ENCODE data around the gene GNAQ.
"Not testable (repeated sequence)": the region's sequence is repeated elsewhere in the genome, so short reads cannot be mapped to it uniquely, and the experiment has no call there.

GNAQ gene

DNA sequence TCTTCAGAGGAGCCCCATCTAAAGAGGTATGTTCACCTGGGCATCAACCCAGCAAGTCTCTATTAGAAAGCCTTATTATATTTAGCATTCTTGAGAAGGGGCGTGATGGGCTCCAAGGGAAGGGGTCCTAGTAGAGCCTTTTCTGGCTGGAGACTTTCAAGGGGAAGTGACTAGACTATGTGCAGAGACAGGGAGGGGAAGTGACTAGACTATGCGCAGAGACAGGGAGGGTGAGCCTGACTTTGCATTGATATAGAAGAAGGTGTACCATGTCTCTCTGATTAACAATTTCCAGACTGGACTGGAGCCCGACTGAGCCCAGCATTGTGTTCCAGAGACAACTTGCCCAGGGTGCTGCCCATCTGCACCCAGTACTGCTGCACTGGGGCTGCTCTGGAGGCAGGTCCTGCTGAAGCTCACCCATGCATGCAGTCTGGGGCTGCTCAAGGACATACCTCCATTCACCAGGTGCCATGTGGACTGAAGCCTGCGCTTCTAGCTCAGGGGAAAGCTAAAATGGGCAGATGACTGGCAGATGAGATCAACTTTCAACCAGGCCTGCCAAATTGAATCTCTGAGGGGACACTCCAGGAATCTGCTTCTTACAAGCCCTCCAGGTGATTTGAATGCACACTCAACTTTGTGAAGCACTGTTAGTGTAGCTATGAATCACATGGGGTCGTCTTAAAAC, 300.5 kb downstream of the GNAQ start:
- H3K4me3 ChIP-seq (ENCODE audit: low read depth, low read length), result no peak overlapping the region
- no peak for DNase-seq (ENCODE audit: low read depth)

DNA sequence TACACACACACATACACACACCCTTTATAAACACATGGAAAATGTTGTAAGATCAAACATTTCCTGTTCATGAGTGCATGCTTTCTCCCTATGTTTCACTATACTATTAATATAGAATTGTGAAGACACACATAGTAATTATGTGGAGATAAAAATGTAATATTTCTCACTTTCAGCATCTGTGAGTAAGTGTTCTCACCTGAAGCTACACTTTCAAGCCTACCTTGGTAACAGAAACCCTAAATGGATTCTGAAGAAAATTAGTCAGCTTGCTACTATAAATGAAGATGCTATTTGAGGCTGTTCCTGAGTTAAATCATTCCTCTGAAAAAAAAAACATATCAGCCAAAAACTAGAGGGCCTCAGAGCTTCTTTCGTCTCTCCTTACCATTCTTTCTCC, 302.4 kb downstream of the GNAQ start:
- no peak overlapping the region for H3K4me3 ChIP-seq (ENCODE audit: low read depth, low read length)
- no peak for DNase-seq (ENCODE audit: low read depth)

DNA sequence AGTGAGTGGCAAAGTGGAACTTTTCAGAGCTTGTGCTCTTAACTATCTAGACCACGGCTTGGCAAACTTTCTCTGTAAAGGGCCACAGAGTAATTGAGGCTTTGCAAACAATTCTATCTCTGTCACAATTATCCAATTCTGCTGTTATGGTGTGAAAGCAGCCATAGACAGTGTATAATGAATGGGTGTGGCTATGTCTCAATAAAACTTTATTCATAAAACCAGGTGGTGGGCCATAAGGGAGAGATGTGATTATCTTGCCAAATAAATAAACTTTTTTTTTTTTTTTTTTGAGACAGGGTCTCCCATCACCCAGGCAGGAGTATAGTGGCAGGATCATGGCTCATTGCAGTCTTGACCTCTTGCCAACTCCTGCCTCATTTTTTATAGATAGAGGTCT, 304.8 kb downstream of the GNAQ start:
- no peak overlapping the region for H3K4me3 ChIP-seq (ENCODE audit: low read depth, low read length)
- DNase-seq (ENCODE audit: low read depth), result no peak

DNA sequence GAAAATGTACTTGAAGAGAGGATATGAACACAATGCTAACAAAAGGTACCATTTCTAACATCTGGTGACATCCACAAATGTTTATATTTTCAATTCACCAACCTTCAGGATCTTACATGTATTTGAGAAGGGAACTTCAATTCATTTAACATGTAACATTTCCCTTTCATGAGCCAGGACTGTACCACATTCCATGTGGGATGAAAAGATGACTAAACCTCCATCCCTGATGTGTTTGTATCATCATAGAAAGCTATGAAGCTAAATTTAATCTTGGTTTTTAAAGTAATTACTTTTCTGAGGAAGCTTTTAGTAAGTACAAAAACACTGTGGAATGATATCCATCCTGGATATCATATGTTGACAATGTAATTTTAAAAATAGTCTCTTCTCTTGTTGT, 305.3 kb downstream of the GNAQ start:
- no peak overlapping the region for H3K4me3 ChIP-seq (ENCODE audit: low read depth, low read length)
- no peak for DNase-seq (ENCODE audit: low read depth)

DNA sequence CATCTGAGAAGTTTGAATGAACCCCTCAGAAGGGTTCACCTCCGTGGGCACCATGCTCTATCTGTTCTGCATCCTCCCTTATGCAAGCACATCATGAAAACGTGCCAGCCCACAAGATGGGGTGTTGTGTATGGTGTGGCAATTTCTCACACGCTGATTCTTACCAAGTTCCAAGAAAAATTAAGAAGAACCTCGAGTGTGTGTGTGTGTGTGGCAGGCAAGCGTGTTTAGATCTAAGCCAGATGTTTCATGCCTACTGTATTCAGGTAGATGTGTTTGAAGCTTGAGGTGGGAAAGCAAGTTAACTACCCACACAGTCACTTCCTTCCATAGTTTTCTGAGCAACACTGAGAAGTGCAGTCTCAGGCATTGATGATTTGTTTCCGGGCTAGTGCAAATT, 305.8 kb downstream of the GNAQ start:
- no peak for DNase-seq (ENCODE audit: low read depth)
- no peak overlapping the region for H3K4me3 ChIP-seq (ENCODE audit: low read depth, low read length)

DNA sequence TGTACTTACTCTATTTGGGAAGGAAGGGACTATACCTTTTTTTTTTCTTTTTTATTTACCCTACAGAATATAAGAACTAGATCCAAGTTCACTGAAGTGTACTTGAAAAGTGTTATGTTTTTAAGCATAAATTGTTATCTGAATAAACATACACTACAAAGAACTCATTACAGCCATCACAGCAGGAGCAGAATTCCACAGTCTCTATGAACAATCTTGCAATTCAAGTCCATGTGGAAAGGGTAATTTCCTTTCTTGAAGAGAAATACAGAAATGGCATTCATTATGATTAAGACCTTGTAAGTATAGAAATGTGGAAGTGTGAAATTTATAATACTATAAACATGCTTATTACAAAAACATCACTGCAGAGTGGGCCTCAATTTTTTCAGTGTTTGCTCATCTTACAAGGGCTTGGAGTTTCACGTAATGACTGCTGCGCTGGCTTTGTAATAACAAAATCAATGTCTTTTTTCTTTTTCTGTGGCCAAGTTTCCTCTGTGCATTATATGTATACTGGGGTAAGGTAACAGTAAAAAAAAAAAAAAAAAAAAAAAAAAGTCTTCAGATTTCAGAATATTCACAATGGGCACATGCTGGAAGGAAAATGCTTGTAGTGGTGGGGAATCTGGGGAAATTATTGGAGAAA, 306.4 kb downstream of the GNAQ start:
- no peak overlapping the region for H3K4me3 ChIP-seq (ENCODE audit: low read depth, low read length)
- DNase-seq (ENCODE audit: low read depth), result no peak

DNA sequence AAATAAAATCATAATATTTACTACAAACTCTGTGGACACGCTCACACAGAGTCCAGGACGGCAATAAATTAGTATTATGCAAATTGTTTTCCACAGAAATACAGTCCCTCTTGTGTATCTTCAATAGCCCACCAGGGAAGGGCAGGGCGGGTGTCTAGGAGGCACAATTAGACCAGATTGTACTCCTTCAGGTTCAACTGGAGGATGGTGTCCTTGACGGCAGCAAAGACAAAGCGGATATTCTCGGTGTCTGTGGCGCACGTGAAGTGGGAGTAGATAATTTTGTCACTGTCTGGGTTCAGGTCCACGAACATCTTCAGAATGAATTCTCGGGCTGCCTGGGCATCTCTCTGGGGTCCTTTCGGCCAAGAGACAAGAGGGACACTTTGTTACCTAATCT, 310.5 kb downstream of the GNAQ start:
- DNase-seq (ENCODE audit: low read depth); H3K4me3 ChIP-seq (ENCODE audit: low read depth, low read length): not testable (repeated sequence)

DNA sequence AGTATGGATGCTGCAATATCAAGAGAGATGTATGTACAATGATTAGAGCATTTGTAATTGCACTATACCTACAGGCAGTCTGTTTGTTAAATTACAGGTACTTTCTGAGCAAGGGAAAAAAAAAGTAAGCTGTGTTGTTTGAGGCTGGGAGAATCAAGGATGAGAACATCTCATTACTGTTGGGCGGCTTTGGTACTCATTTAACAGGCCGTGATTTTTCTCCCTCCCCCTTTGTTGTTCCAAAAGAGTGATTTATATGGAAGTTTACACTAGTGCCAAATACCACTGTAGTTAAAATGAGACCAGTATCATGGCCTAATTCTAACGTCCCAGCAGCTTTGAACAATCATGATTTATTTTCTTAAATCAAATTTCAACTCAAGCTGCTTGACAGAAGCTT, 312.3 kb downstream of the GNAQ start:
- no peak for DNase-seq (ENCODE audit: low read depth)
- H3K4me3 ChIP-seq (ENCODE audit: low read depth, low read length), result no peak overlapping the region

DNA sequence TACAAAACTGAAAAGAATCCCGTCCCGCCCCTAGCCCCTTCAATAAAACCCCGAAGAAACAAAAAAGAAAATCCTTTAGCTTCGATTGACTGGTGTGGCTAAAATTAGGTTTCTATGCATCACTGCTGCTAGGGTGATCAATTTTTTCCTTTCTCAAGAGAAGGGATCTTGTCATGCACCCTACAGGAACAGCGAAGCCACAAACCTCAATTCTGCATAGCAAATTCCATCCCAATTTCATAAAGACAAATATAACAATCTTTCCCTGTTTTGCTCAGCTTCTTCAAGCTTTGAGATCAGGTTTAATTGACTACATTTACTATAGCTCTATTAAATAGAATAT, 313.3 kb downstream of the GNAQ start:
- DNase-seq (ENCODE audit: low read depth); H3K4me3 ChIP-seq (ENCODE audit: low read depth, low read length): not testable (repeated sequence)

DNA sequence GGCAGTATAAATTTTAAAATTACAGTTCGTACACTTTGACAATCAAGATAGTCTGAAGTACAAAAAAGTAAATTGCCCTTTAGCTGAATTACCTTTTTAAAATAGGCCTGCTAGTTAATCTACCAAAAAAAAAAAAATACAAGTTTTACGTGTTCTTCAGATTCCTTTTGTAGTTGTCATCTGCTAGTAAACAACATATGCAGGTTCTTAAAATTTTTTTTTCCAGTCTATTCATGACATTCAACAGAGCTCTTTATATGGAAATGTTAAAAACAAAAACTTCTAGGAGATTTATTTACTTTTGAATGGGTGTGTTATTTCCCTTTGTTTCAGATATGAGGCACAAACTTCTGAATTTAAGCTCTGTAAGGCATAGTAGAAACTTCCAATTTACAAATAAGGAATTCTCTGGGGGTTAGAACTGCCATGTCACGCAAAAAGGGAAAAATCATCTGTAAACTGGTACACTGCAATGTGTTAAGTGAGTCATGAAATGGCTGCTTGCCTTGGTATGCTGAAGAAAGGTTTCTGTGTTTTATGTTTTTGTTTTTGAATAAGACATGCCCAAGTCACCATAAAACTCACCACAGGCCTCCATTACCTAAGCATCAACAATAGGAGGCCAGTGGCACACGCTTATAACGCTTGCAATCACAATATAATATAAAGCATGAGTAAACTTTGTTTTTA, 313.9 kb downstream of the GNAQ start:
- peak; percentile 75 for DNase-seq (ENCODE audit: low read depth)

DNA sequence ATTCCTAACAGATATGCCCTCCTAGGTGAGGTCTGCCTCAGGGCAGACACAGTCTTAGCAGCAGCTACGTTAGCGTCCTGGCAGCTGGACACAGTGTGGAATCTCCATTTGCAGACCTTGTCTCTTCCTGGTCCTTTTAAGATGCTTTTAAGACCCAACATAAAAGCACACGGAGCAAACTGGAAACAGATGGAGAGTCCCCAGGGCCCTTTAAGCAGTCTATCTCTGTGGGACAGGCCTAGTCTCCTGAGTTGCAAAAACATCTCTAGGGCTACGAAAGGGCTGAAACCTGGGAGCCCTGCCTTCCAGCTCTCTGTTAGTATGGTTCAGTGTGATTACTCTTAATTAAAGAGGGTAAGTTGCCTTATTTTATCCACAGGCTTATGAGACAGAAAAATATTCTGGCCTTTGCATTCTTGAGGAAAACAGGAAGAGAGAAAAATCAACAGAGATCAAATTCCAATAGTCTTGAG, 317.5 kb downstream of the GNAQ start:
- H3K4me3 ChIP-seq (ENCODE audit: low read depth, low read length), result no peak overlapping the region
- no peak for DNase-seq (ENCODE audit: low read depth)

More for the DNA sequence above, 313.9 kb downstream of the GNAQ start:
- not testable (repeated sequence) for H3K4me3 ChIP-seq (ENCODE audit: low read depth, low read length)

DNA sequence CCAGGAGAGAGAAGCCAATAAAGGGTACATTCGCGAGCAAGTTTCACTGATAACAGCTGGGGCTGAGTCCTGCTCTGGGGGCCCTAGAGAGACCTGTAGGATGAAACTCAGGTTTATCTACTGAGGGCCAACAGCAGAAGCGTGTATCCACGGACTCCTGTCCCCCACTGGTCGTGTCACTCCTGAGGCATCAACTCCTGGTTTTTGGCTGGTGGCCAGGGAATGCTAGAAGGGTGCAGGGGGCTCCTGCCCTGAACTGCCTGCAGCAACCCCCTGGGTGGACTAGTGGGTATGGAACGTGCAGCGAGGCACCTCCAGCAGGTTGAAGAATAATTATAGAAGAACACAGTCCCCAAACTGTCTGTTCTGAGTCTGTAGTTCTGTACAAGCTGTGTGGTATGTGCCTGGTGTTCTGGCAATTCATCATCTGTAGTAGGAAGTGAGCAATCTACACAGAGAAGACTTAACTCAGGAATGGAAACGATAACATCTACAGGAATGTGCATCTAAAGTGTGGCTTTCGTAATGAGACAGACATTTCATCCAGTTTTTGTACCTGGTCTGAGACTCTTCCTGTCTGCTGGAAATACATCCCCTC, 319.0 kb downstream of the GNAQ start:
- no peak overlapping the region for H3K4me3 ChIP-seq (ENCODE audit: low read depth, low read length)
- peak; percentile 73 for DNase-seq (ENCODE audit: low read depth)

DNA sequence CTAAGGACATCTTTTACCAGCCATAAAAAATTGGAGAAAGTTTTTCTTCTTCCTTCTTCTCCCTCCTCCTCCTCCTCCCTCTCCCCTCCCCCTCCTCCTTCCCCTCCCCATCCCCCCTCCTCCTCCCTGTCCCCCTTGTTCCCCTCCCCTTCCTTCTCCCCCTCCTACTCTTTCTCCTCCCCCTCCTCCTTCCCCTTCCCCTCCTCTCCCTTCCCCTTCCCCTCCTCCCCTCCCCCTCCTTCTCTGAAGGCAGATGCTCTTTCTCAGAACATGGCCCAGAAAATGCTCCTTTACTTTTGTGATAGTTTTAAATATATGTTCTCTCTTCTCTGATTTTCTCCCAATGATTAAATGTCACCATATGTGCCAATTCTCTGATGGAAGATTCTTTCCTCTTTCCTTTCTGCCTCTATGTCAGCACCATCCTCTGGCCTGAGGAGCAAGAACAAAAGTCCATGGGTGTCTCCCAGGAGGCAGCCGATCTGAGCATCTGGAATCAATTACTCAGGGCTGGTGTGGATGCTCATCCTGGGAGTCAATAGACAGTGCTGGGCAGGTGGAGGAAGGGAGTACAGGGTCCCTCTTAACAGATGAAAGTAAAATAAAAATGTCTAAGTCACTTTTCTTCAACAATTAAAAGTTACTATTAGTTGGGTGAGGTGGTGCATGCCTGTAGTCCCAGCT, 320.5 kb downstream of the GNAQ start:
- no peak overlapping the region for H3K4me3 ChIP-seq (ENCODE audit: low read depth, low read length)

DNA sequence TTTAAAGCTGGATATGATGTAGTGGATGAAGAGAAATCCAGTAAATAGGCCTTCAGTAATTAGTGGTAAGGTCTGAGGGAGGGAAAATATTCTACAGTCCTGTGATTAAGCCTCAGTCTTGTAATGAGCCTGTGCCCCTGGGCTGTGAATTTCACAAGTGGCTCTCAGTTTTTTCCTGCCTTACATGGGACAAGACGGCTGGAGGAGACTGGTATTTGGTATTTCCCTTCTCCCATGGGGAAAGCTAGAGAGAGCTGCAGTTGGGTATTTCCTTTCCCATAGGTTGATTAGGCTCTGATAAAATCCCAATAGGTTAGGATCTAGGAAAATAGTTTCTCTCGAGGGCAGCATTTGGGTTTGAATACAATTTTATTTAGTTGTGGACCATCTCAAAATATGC, 321.3 kb downstream of the GNAQ start:
- no peak overlapping the region for H3K4me3 ChIP-seq (ENCODE audit: low read depth, low read length)
- no peak for DNase-seq (ENCODE audit: low read depth)

More for the DNA sequence above, 320.5 kb downstream of the GNAQ start:
- DNase-seq (ENCODE audit: low read depth), result no peak

DNA sequence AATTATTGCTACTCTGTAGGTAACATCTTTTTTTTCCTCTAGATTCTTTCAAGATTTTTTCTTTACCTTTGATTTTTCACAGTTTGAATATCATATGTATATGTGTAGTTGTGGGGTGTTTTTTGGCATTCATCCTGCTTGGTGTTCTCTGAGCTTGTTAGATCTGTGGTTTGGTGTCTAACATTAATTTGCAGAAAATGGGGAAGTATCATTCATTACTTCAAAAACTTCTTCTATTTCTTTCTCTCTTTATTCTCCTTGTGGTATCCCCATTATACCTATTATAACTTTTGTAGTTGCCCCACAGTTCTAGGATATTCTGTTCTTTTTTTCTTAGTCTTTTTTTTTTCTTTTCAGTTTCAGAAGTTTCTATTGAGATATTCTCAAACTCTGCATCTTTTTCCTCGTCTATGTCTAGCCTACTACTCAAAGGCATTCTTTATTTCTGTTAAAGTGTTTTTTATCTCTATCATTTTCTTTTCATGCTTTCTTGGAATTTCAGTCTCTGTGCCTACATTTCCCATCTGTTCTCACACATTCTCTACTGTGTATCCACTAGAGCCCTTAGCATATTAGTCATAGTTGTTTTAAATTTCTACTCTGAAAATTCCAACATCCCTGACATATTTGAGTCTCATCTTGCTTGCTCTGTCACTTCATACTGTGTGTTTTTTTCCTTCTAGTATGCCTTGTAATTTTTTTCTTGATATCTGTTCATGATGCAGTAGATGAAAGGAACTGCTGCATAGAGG, 323.4 kb downstream of the GNAQ start:
- H3K4me3 ChIP-seq (ENCODE audit: low read depth, low read length), result no peak overlapping the region
- peak; percentile 31 for DNase-seq (ENCODE audit: low read depth)

DNA sequence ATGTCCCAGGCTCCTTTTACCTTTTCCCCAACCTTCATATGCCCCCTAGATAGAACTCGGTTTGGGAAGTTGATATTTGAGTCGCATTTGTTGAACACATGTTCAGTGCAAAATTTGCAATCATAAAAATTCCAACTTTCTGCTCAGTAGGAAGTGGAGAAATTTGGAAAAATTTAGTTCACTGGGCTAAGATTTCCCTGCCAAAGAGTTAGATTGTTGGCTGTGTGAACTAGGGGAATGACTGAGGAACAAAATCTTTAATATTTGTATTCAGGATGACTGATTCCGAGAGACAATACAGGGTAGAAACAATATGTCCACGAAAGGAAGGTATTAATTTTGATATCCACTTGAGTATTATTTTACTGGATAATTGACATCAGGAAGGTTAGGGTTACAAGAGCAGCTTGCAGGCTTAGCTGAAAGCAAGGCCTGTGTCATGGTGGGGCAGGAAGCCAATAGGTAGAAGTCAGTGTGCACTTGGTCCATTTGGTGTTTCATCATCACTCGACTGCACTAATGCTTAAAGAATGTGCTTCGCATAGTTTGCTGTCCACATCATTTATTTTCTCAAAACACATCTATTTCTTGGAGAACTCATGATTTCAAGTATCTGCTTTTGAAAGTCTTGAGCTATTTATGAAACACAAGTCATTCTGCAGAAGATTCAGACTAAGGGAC, 324.1 kb downstream of the GNAQ start:
- no peak overlapping the region for H3K4me3 ChIP-seq (ENCODE audit: low read depth, low read length)
- DNase-seq (ENCODE audit: low read depth), result peak; percentile 96

DNA sequence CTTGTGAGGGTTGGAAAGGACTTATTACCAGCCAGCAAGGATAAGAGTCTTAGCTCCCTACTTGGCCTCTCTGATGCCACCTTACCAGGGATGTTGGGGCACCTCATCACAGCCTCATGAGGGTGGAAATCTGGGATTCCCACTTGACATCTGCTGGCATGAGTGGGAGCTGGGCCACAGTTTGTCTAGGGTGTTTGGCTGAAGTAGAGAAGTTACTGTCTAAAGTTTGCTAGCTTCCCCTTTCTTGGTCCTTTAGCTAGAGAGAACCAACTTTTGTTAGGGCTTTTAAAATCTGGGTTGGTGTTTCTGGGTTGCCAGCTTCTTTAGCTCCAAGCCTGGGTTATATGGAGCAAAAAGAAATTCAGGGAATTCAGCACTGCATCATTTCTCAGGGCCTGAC, 326.0 kb downstream of the GNAQ start:
- no peak for DNase-seq (ENCODE audit: low read depth)
- no peak overlapping the region for H3K4me3 ChIP-seq (ENCODE audit: low read depth, low read length)

DNA sequence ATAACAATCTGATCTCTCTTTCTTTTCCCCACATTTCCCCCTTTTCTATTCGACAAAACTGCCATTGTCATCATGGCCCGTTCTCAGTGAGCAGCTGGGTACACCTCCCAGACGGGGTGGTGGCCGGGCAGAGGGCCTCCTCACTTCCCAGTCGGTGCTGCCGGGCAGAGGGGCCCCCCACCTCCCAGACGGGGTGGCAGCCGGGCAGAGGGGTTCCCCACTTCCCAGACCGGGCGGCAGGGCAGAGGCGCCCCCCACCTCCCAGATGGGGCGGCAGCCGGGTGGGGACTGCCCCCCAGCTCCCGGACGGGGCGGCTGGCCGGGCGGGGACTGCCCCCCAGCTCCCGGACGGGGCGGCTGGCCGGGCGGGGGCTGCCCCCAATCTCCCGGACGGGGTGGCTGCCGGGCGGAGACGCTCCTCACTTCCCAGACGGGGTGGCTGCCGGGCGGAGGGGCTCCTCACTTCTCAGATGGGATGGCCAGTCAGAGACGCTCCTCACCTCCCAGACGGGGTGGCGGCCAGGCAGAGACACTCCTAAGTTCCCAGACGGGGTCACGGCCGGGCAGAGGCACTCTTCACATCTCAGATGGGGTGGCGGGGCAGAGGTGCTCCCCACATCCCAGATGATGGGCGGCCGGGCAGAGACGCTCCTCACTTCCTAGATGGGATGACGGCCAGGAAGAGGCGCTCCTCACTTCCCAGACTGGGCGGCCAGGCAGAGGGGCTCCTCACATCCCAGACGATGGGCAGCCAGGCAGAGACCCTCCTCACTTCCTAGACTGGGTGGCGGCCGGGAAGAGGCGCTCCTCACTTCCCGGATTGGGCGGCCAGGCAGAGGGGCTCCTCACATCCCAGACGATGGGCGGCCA, 328.9 kb downstream of the GNAQ start:
- not testable (repeated sequence) for DNase-seq (ENCODE audit: low read depth); H3K4me3 ChIP-seq (ENCODE audit: low read depth, low read length)

Measured in skeletal muscle cell (primary cell).